GM23338 (cell line): ENCODE measurements around the gene HCK. TPM values are rescaled to one million over a fixed set of nuclear protein-coding genes. Genes with fewer than 3 reads are reported as not detected.

Experiments used
- ATAC-seq: fragments of 200-7000 bp; cut with Tn5 transposase; 3 replicates; pipeline ENCODE4 v1.9.1; 2020
- DNase-seq: peaks from one replicate; pipeline ENCODE4 v3.0.0-alpha.2; 2015; ENCODE audit warnings: low spot score
- H2AFZ ChIP-seq: fragments of 200-600 bp; sonication (generic); 2 replicates; pipeline ENCODE4 v1.8.0; 2016; ENCODE audit warnings: antibody characterized with exemption, mild to moderate bottlenecking, moderate library complexity
- H3F3A ChIP-seq: fragments of 200-600 bp; sonication (generic); replicated peaks from 2 replicates; pipeline ENCODE4 v1.8.0; 2017; ENCODE audit warnings: antibody characterized with exemption, mixed run types, low read depth
- H3K27ac ChIP-seq: fragments of 200-600 bp; sonication (generic); 2 replicates; pipeline ENCODE4 v1.6.1; 2016; ENCODE audit warnings: low read depth
- H3K27me3 ChIP-seq: fragments of 200-600 bp; sonication (generic); 2 replicates; pipeline ENCODE4 v1.8.0; 2016; ENCODE audit warnings: mild to moderate bottlenecking, mixed run types, moderate library complexity; ENCODE audit not compliant: insufficient read depth
- H3K36me3 ChIP-seq: fragments of 200-600 bp; sonication (generic); 2 replicates; pipeline ENCODE4 v1.8.0; 2016; ENCODE audit warnings: mild to moderate bottlenecking; ENCODE audit not compliant: insufficient read depth
- H3K4me1 ChIP-seq: fragments of 200-600 bp; sonication (generic); 2 replicates; pipeline ENCODE4 v1.8.0; 2016; ENCODE audit warnings: mild to moderate bottlenecking, moderate library complexity; ENCODE audit not compliant: insufficient read depth
- H3K4me2 ChIP-seq: fragments of 200-600 bp; sonication (generic); 2 replicates; pipeline ENCODE4 v1.7.1; 2017; ENCODE audit warnings: mixed run types
- H3K4me3 ChIP-seq: fragments of 200-600 bp; sonication (generic); 2 replicates; pipeline ENCODE4 v1.6.1; 2016; ENCODE audit warnings: mixed run types
- H3K79me2 ChIP-seq: fragments of 200-600 bp; sonication (generic); replicated peaks from 2 replicates; pipeline ENCODE4 v1.8.0; 2017; ENCODE audit warnings: mild to moderate bottlenecking; ENCODE audit not compliant: insufficient read depth
- H3K9me2 ChIP-seq: fragments of 200-600 bp; sonication (generic); 2 replicates; pipeline ENCODE4 v1.8.0; 2017; ENCODE audit not compliant: insufficient read depth
- H4K20me1 ChIP-seq: fragments of 200-600 bp; sonication (generic); replicated peaks from 2 replicates; pipeline ENCODE4 v1.8.0; 2017; ENCODE audit warnings: mild to moderate bottlenecking; ENCODE audit not compliant: insufficient read depth
- H3K27ac Mint-ChIP-seq: 2 replicates; pipeline ENCODE4 v1.8.0; 2020; ENCODE audit warnings: inconsistent platforms, mild to moderate bottlenecking, moderate library complexity, mixed read lengths
- H3K27me3 Mint-ChIP-seq: 3 replicates; pipeline ENCODE4 v1.8.0; 2022; ENCODE audit warnings: low read depth, mild to moderate bottlenecking, moderate library complexity, mixed read lengths, inconsistent platforms; ENCODE audit not compliant: insufficient read depth, poor library complexity
- H3K36me3 Mint-ChIP-seq: 3 replicates; pipeline ENCODE4 v1.8.0; 2021; ENCODE audit warnings: low read depth, mild to moderate bottlenecking, inconsistent platforms, moderate library complexity, mixed read lengths
- H3K4me1 Mint-ChIP-seq: 3 replicates; pipeline ENCODE4 v1.8.0; 2020; ENCODE audit warnings: mild to moderate bottlenecking, inconsistent platforms, mixed read lengths
- H3K4me3 Mint-ChIP-seq: 3 replicates; pipeline ENCODE4 v1.8.0; 2021; ENCODE audit warnings: moderate library complexity, mild to moderate bottlenecking, inconsistent platforms, mixed read lengths
- H3K9me3 Mint-ChIP-seq: 3 replicates; pipeline ENCODE4 v1.8.0; 2020; ENCODE audit warnings: moderate library complexity, mild to moderate bottlenecking, inconsistent platforms, mixed read lengths
- CREB1 ChIP-seq: fragments of 250-450 bp; sonication (Bioruptor Pico); IDR thresholded peaks from 2 replicates; pipeline ENCODE4 v1.5.0; 2020; ENCODE audit warnings: low read depth, mild to moderate bottlenecking, moderate library complexity
- CTCF ChIP-seq, 2 experiments: fragments of 200-600 bp in 1 of 2; sonication (generic) in 1 of 2; conservative IDR thresholded peaks; 2 replicates each; pipeline versions ENCODE4 v1.5.1 to v1.6.1; 2016 to 2017; ENCODE audit warnings: antibody characterized with exemption in 2 of 2, low read depth in 2 of 2, mild to moderate bottlenecking in 2 of 2, moderate library complexity in 1 of 2
- ETS1 ChIP-seq: IDR thresholded peaks from 2 replicates; pipeline ENCODE4 v1.6.1; 2016; ENCODE audit warnings: antibody characterized with exemption
- EZH2 ChIP-seq: fragments of 200-600 bp; sonication (generic); IDR thresholded peaks from one replicate; pipeline ENCODE4 v1.8.0; 2017; ENCODE audit warnings: antibody characterized with exemption, mild to moderate bottlenecking, low read depth; ENCODE audit not compliant: unreplicated experiment
- EZH2phosphoT487 ChIP-seq: fragments of 200-600 bp; sonication (generic); IDR thresholded peaks from one replicate; pipeline ENCODE4 v1.8.1; 2018; ENCODE audit warnings: antibody characterized with exemption; ENCODE audit not compliant: unreplicated experiment
- JUNB ChIP-seq: IDR thresholded peaks from one replicate; pipeline ENCODE4 v1.6.1; 2016; ENCODE audit warnings: antibody characterized with exemption; ENCODE audit not compliant: unreplicated experiment
- NANOG ChIP-seq: IDR thresholded peaks from 2 replicates; pipeline ENCODE4 v1.6.1; 2016; ENCODE audit warnings: antibody characterized with exemption, borderline replicate concordance
- POLR2AphosphoS5 ChIP-seq: IDR thresholded peaks from 2 replicates; pipeline ENCODE4 v1.6.1; 2016; ENCODE audit warnings: antibody characterized with exemption, low read depth
- REST ChIP-seq: IDR thresholded peaks from one replicate; pipeline ENCODE4 v1.6.1; 2018; ENCODE audit warnings: antibody characterized with exemption; ENCODE audit not compliant: unreplicated experiment
- polyA plus RNA-seq: library from polyadenylated mRNA; unstranded; fragments of >200 nt; fragmentation: Nextera tagmentation; extraction: Ambion mirVana; gene quantifications from 2 replicates; pipeline ENCODE4 v1.2.1, GENCODE V29; 2016
- total RNA-seq: library from RNA; depleted of rRNA; stranded (reverse); fragments of >200 nt; shearing (Covaris generic); gene quantifications from 2 replicates; pipeline ENCODE4 v1.2.3, GENCODE V29; 2014

HCK gene
- total and polyA plus RNA-seq, 2 experiments from 2014 or later, result 0.97 TPM; not detected in 1

- H2AFZ ChIP-seq, result no peak overlapping the region
- TF ChIP-seq EZH2 (no peak), CREB1 (CRISPR knock-in tag) (no peak), POLR2AphosphoS5 (no peak), CTCF (conservative IDR thresholded peaks at IDR 0.05; ENCODE audit: low read depth in 2 of 2) (no peak), REST (no peak)
- H3K4me1 Mint-ChIP-seq, result peaks cover 8% of the 10 kb centered on the region
- no peak overlapping the region for H3K4me3 ChIP-seq
- no peaks in the 10 kb centered on the region for H3F3A ChIP-seq
- H3K36me3 Mint-ChIP-seq, result peaks cover 4% of the 10 kb centered on the region; the same call in 1 of the 3 replicates
- H3K27ac Mint-ChIP-seq, result no peak overlapping the region
- H3K9me2 ChIP-seq, result no peaks in the 10 kb centered on the region
- peaks cover 27% of the 10 kb centered on the region for H3K27me3 Mint-ChIP-seq
- H3K27me3 ChIP-seq, result peaks cover 26% of the 10 kb centered on the region
- no peak overlapping the region for H3K4me2 ChIP-seq
- H3K27ac ChIP-seq, result no peak overlapping the region
- no peaks in the 10 kb centered on the region for H3K36me3 ChIP-seq
- ATAC-seq (no peak), DNase-seq (no peak)
- no peaks in the 10 kb centered on the region for H3K79me2 ChIP-seq
- H3K4me3 Mint-ChIP-seq, result no peak overlapping the region
- H3K4me1 ChIP-seq, result peaks cover 4% of the 10 kb centered on the region
- H4K20me1 ChIP-seq, result no peaks in the 10 kb centered on the region; the same call in 1 of the 2 replicates
- peaks cover 22% of the 10 kb centered on the region for H3K9me3 Mint-ChIP-seq
Observed at GRCh38 chr20:32056708-32057483, 4.9 kb downstream of the HCK start.

- DNase-seq (no peak), ATAC-seq (no peak)
- Histone ChIP-seq H3K79me2 (no peaks in the 10 kb centered on the region), H3F3A (no peaks in the 10 kb centered on the region), H3K27ac (no peak overlapping the region), H2AFZ (no peak overlapping the region), H3K27me3 (peaks cover 18% of the 10 kb centered on the region), H3K4me1 (peaks cover 4% of the 10 kb centered on the region), H3K4me2 (no peak overlapping the region), H3K4me3 (no peak overlapping the region), H4K20me1 (no peaks in the 10 kb centered on the region; the same call in 1 of the 2 replicates), H3K9me2 (no peaks in the 10 kb centered on the region), H3K36me3 (no peaks in the 10 kb centered on the region)
- H3K27ac Mint-ChIP-seq, result no peak overlapping the region
- peaks cover 20% of the 10 kb centered on the region for H3K27me3 Mint-ChIP-seq
- H3K36me3 Mint-ChIP-seq, result peaks cover 4% of the 10 kb centered on the region; the same call in 1 of the 3 replicates
- peaks cover 20% of the 10 kb centered on the region for H3K9me3 Mint-ChIP-seq
- TF ChIP-seq CREB1 (CRISPR knock-in tag) (no peak), NANOG (no peak), REST (no peak), JUNB (no peak), EZH2phosphoT487 (no peak), POLR2AphosphoS5 (no peak), EZH2 (no peak), ETS1 (no peak)
- H3K4me3 Mint-ChIP-seq, result no peak overlapping the region
- peaks cover 10% of the 10 kb centered on the region; the same call in 2 of the 3 replicates for H3K4me1 Mint-ChIP-seq
Observed at GRCh38 chr20:32057656-32058184, 5.7 kb downstream of the HCK start.
